Activated T-helper 1 cell treated with anti-CD3 and anti-CD28 coated beads, Interleukin-12 subunit alpha, Interleukin-12 subunit beta, Interleukin-2, Interleukin-4 antibody, amounts not matched to agents 30 ng/mL and 10 ng/mL and 1 ng/mL, durations not matched to agents 14 hours and 24 hours and 36 hours (primary cell): Measurements from ENCODE around the gene MAGI1. TPM values are rescaled to one million over a fixed set of nuclear protein-coding genes. Genes with fewer than 3 reads are reported as not detected.

Source experiments
- DNase-seq: peaks from one replicate; pipeline ENCODE4 v3.0.0; 2021; ENCODE audit warnings: low spot score
- H3K27ac Mint-ChIP-seq: one replicate; pipeline ENCODE4 v1.8.0; 2021; ENCODE audit warnings: mild to moderate bottlenecking, mixed read lengths
- H3K27me3 Mint-ChIP-seq: one replicate; pipeline ENCODE4 v1.8.0; 2022; ENCODE audit warnings: mild to moderate bottlenecking, moderate library complexity, mixed read lengths; ENCODE audit not compliant: insufficient read depth
- H3K36me3 Mint-ChIP-seq: one replicate; pipeline ENCODE4 v1.8.0; 2021; ENCODE audit warnings: low read depth, mixed read lengths
- H3K4me1 Mint-ChIP-seq: one replicate; pipeline ENCODE4 v1.8.0; 2021; ENCODE audit warnings: low read depth, mixed read lengths
- H3K4me3 Mint-ChIP-seq: one replicate; pipeline ENCODE4 v1.8.0; 2021; ENCODE audit warnings: mild to moderate bottlenecking, moderate library complexity, mixed read lengths
- H3K9me3 Mint-ChIP-seq: one replicate; pipeline ENCODE4 v1.8.0; 2021; ENCODE audit warnings: mixed read lengths
- intact Hi-C: fragments of 100-400 bp; cut with micrococcal nuclease; formaldehyde crosslinking; loops from one replicate; pipeline ENCODE4 v1.15.1; 2024
- total RNA-seq: library from RNA; stranded (reverse); gene quantifications from 2 replicates; pipeline ENCODE4 v1.2.3, GENCODE V29; 2022

MAGI1 gene
- total RNA-seq, 1 donor from 2014 or later = 0.75 TPM

DNA sequence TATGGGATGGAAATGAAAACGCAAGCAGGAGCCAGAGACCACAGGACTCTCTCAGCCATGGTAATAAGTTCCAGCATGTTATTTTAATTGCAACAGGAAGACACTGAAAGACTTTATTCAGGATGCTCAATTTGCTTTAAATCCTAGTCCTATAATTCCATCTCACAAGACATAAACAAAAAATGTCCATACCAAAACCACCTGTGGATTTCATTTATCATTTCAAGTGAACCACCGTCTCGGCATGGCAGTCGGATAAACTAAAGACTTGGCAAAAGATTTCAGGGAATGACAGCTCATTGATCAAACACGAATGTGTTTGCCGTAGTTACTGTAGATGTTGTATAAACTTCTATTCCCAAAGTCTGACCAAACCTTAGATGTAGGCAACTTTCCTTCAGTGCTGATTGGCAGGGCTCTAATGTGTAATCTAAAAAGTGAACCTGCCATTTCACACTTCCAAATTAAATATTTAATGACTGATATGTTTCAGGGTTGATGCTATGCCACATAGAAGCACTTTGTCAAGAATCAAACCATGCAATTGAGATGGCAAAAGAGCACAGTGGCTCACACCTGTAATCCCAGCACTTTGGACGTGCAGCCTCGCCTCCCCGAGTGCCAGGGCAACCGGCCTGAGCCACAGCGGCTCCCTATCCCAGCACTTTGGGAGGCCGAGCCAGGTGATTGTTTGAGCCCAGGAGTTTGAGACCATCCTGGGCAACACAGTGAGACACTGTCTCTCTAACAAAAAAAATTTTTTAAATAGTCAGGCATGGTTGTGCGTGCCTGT lies 331.7 kb downstream of the MAGI1 start:
- H3K4me3 Mint-ChIP-seq = no peak overlapping the region
- no peak overlapping the region for H3K27ac Mint-ChIP-seq
- no peaks in the 10 kb centered on the region for H3K9me3 Mint-ChIP-seq
- no peaks in the 10 kb centered on the region for H3K27me3 Mint-ChIP-seq
- intact Hi-C loops = no loop called here
- no peaks in the 10 kb centered on the region for H3K4me1 Mint-ChIP-seq
- DNase-seq = no peak
- no peaks in the 10 kb centered on the region for H3K36me3 Mint-ChIP-seq

DNA sequence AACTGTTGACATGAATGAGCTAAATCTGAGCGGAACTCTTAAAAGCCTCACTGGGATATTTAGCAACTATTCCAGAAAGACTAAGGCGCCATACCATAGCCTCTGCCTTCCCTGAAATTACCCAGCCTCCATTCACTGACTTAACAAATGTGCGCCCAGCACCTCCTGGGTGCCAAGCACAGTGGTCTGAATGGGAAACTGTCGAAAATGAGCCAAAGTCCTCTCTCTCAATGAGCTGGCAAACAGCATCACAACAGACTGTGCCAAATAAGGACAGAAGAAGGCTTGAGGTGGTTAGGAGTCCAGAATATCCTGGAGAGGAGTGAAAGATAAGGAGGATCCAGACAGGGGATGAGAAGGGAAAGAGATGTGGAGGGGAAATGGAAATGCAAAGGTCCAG lies 332.4 kb downstream of the MAGI1 start:
- Mint-ChIP-seq H3K9me3 (no peaks in the 10 kb centered on the region), H3K27me3 (no peaks in the 10 kb centered on the region)

DNA sequence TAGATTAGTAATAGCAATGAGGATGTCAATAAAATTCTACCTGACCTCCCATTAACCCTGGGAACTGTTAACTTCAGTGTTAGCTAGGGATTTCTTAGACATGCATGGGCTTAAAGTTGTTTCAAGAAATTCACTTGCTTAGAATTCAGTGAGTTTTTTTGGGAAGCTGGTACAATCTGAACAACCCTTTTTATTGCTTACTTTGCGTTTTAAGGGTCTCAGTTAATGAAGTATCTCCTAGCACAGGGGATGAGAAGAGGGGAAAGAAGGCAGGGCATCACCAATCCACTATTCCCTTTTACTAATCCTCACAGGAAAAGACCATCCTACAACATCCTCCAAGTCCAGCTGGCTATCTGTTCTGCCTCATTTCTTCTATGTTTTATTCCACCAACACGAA lies 334.9 kb downstream of the MAGI1 start:
- H3K4me3 Mint-ChIP-seq = no peak overlapping the region
- no peak for DNase-seq
- H3K27ac Mint-ChIP-seq = no peak overlapping the region
- H3K36me3 Mint-ChIP-seq = no peaks in the 10 kb centered on the region
- no peaks in the 10 kb centered on the region for H3K4me1 Mint-ChIP-seq
- H3K9me3 Mint-ChIP-seq = no peaks in the 10 kb centered on the region
- H3K27me3 Mint-ChIP-seq = no peaks in the 10 kb centered on the region
- intact Hi-C loops = no loop called here

More for the DNA sequence above, 332.4 kb downstream of the MAGI1 start:
- Mint-ChIP-seq H3K4me3 (no peak overlapping the region), H3K4me1 (no peaks in the 10 kb centered on the region), H3K36me3 (no peaks in the 10 kb centered on the region), H3K27ac (no peak overlapping the region)
- no peak for DNase-seq
- intact Hi-C loops = no loop called here

DNA sequence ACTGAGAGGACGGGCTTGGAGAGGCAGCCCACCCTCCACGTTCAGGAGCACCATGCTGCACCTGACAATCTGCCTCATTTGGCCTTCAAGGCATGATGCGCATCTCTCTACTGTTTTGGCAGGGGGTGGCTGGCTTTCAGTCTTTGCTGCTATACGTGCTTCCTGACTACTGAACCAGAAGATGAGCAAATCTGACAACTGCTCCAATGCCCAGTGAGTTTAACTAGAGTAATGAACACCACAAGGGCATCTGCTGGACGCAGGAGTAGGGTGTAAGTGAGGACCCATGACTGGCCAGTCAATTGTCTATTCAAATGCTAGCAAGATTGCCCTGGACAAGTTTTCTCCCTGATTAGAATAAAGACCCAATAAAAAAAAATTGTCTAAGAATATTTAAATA lies 335.7 kb downstream of the MAGI1 start:
- Mint-ChIP-seq H3K36me3 (no peaks in the 10 kb centered on the region), H3K27ac (no peak overlapping the region), H3K4me1 (no peaks in the 10 kb centered on the region), H3K9me3 (no peaks in the 10 kb centered on the region), H3K27me3 (no peaks in the 10 kb centered on the region), H3K4me3 (no peak overlapping the region)
- intact Hi-C loops = no loop called here
- DNase-seq = no peak

DNA sequence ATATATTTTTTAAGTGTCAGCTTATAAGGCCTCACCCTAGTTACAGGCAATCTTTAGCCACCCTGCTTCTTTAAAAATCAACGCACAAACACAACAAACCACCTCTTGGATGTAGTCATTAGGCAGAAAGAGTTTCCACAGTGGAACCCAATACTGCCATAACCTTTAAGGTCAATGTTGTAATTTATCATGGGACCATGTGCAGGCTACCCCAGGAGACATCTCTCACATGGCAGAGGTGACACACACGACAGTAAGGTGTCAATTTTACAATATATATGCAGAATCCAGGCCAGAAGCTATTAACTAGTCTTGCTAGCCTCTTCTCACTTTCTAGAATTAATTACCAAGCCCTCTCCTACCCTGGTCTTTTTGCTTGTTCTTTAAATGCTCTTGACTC lies 336.5 kb downstream of the MAGI1 start:
- H3K27me3 Mint-ChIP-seq = no peaks in the 10 kb centered on the region
- intact Hi-C loops = no loop called here
- H3K9me3 Mint-ChIP-seq = no peaks in the 10 kb centered on the region
- H3K4me1 Mint-ChIP-seq = no peaks in the 10 kb centered on the region
- no peaks in the 10 kb centered on the region for H3K36me3 Mint-ChIP-seq
- no peak overlapping the region for H3K4me3 Mint-ChIP-seq
- no peak for DNase-seq
- H3K27ac Mint-ChIP-seq = no peak overlapping the region

DNA sequence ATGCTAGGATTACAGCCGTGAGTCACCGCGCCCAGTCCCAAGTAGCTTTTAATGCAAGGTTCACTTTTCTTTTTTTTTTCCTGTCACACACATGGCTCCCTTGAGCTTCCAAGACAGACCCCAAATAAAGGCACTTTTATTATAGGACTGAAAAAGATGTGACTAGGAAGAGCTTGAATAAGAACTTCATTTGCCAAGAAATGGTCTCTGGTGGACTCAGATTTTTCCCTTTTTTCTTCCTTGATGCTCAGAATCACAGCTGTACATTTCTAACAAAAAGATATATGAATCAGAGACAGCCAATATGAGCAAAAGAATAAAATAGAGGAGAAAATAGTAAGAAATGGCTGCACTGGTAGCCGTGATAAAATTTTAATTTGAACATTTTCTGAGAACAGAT lies 337.2 kb downstream of the MAGI1 start:
- H3K4me1 Mint-ChIP-seq = no peaks in the 10 kb centered on the region
- no peak overlapping the region for H3K4me3 Mint-ChIP-seq
- H3K9me3 Mint-ChIP-seq = no peaks in the 10 kb centered on the region
- H3K27me3 Mint-ChIP-seq = no peaks in the 10 kb centered on the region
- H3K36me3 Mint-ChIP-seq = no peaks in the 10 kb centered on the region
- no peak for DNase-seq
- intact Hi-C loops = no loop called here
- no peak overlapping the region for H3K27ac Mint-ChIP-seq

DNA sequence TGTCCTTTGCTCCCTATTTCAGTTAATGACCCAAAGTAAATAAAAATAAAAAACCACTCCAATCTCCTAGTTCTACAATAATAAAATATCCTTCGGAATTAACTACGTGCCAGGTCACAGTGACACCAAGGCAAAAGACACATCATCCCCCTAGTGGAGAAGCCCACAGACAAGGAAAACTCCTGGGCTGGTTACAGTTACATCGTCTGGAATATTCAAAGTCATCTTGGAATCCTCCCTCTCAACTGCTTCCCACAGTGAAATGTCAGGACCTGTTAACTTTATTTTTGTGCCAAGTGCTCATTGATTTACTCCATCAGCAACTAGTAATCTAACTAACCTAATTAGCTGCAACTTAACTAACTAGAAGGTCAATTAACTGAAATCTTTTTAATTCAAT lies 349.3 kb downstream of the MAGI1 start:
- H3K36me3 Mint-ChIP-seq = no peaks in the 10 kb centered on the region
- no peak for DNase-seq
- intact Hi-C loops = no loop called here
- no peaks in the 10 kb centered on the region for H3K9me3 Mint-ChIP-seq
- no peaks in the 10 kb centered on the region for H3K4me1 Mint-ChIP-seq
- no peak overlapping the region for H3K27ac Mint-ChIP-seq
- H3K4me3 Mint-ChIP-seq = no peak overlapping the region
- H3K27me3 Mint-ChIP-seq = no peaks in the 10 kb centered on the region

DNA sequence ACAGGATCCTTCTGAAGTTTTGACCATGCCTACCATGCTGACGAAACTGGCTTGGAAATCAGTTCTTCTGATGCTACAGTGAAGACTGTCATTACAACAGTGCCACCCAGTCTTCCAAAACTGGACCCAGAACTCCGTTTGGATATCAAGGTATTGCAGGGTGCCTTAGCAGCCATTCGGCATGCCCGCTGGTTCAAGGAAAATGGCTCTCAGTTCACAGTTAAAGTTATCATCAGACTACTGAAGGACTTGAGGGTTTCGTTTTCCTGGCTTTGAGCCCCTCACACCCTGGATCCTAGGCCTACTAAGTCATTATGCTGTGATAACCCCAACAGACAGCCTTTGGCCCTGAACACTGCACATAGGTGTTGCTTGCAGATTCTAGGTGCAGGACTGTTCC lies 351.0 kb downstream of the MAGI1 start:
- Mint-ChIP-seq H3K4me1 (no peaks in the 10 kb centered on the region), H3K27me3 (no peaks in the 10 kb centered on the region), H3K9me3 (no peaks in the 10 kb centered on the region), H3K4me3 (no peak overlapping the region), H3K36me3 (no peaks in the 10 kb centered on the region), H3K27ac (no peak overlapping the region)
- intact Hi-C loops = no loop called here
- DNase-seq = no peak

DNA sequence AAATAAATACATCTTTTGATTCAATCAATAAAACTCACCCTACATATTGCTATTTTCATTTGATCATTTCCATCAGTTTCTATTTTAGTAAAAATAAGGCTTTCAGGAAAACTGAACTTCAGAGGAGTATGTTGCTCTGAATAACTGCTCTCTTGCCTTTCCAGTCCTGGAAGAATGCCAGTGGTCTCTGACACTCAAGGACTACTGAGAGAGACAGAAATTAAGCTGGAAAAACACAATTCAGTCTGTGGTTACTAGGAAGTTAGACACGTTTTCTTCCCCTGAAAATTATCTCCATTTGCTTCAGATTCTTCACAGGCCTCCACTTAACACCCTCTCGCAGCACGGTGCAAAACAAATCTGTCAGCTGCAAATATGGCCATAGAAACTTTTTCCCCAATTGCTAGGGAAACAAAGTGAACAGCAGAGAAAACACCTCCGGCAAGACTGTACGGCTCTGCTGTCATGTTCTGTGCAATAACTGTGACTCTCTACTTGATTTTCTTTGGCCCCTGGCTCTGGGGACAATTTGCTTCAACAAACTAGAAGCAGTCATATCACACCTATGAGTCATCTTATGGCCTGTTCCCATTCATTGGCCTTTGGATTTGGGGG lies 353.0 kb downstream of the MAGI1 start:
- no peaks in the 10 kb centered on the region for H3K36me3 Mint-ChIP-seq
- no peak overlapping the region for H3K27ac Mint-ChIP-seq
- no peaks in the 10 kb centered on the region for H3K27me3 Mint-ChIP-seq
- H3K4me1 Mint-ChIP-seq = no peaks in the 10 kb centered on the region
- intact Hi-C loops = no loop called here
- DNase-seq = no peak
- no peak overlapping the region for H3K4me3 Mint-ChIP-seq
- no peaks in the 10 kb centered on the region for H3K9me3 Mint-ChIP-seq

DNA sequence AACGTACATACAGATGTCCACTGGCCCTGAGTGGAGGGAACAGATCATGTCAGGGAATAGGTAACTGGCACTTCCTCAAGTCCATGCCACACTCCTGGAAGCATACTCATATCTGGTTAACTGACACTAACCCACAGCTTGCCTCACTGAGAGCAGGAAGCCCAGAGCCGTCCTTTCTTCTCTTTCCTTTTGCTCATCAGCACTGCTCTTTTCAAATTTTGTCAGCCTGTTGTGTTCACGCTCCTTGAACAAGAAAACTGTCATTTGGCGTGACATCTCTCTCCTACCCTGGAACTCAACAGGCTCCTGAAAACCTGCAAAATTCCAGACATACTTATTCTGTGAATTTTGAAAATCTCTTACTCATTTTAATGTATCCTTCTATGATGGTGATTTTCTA lies 360.2 kb downstream of the MAGI1 start:
- Mint-ChIP-seq H3K27ac (no peak overlapping the region), H3K27me3 (no peaks in the 10 kb centered on the region), H3K36me3 (no peaks in the 10 kb centered on the region), H3K4me3 (no peak overlapping the region), H3K9me3 (no peaks in the 10 kb centered on the region), H3K4me1 (no peaks in the 10 kb centered on the region)
- no peak for DNase-seq
- intact Hi-C loops = no loop called here

DNA sequence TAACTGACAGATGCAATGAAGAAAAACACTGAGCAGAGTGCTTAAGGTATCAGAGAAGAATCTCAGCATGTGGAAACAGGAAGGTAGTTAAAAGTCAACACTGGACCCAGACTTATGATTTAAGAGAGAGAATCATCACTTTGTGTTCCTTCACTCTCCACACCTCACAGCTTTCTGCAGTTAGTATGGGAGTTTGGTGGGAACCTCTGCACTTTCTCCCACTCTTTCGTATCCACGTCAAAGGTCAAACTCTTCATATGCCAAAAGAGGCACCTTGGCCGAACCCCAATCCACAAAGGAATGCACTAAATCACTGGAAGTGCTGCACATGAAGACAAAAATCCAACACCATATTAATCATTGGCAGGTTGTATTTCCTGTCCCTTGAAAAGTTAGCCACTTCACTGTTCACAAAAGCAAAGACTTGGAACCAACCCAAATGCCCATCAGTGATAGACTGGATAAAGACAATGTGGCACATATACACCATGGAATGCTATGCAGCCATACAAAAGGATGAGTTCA lies 361.2 kb downstream of the MAGI1 start:
- intact Hi-C loops = no loop called here
- Mint-ChIP-seq H3K27ac (no peak overlapping the region), H3K4me1 (no peaks in the 10 kb centered on the region)

DNA sequence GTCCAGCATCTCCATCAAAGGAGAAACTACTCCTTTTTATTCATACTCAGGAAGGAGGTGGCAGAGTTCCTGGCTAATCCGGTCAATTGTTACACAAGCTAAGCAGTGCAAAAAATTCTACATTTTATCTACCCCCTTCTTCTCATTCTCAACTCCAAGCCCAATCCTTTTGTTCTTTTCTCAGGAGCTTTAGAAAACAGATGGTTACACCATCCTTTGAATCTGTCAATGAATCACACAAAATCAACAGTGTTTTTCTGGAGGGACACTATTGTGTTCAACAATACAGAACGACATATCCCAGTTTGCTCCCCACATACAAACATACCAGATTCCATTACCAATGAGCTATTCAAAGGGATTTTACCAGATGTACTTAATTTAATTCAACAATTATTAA lies 362.1 kb downstream of the MAGI1 start:
- H3K9me3 Mint-ChIP-seq = no peaks in the 10 kb centered on the region
- DNase-seq = no peak
- no peaks in the 10 kb centered on the region for H3K27me3 Mint-ChIP-seq
- no peak overlapping the region for H3K27ac Mint-ChIP-seq
- no peaks in the 10 kb centered on the region for H3K4me1 Mint-ChIP-seq
- intact Hi-C loops = no loop called here
- H3K4me3 Mint-ChIP-seq = no peak overlapping the region
- H3K36me3 Mint-ChIP-seq = no peaks in the 10 kb centered on the region

More for the DNA sequence above, 361.2 kb downstream of the MAGI1 start:
- Mint-ChIP-seq H3K27me3 (no peaks in the 10 kb centered on the region), H3K9me3 (no peaks in the 10 kb centered on the region), H3K4me3 (no peak overlapping the region), H3K36me3 (no peaks in the 10 kb centered on the region)
- DNase-seq = no peak

DNA sequence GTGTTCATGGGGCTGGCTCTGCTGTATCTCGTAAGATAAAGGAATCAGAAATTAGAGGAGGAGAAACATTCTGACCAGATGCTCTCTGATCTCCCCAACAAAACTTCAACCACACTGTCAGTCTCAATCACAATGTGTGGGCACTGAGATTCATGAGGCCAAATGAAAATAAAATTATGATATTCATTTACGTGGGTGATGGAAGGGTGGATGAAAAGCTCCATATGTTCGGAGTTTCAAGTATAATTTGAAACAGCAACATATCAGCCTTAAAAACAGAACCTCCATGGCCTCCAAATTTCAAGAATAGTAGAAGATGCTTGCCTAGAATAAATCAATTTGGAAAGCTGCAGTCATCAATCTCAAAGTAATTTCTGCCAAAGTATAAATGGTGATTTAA lies 363.7 kb downstream of the MAGI1 start:
- no peak for DNase-seq
- no peaks in the 10 kb centered on the region for H3K36me3 Mint-ChIP-seq
- H3K9me3 Mint-ChIP-seq = no peaks in the 10 kb centered on the region
- H3K4me1 Mint-ChIP-seq = no peaks in the 10 kb centered on the region
- intact Hi-C loops = no loop called here
- H3K4me3 Mint-ChIP-seq = no peak overlapping the region
- H3K27me3 Mint-ChIP-seq = no peaks in the 10 kb centered on the region
- no peak overlapping the region for H3K27ac Mint-ChIP-seq
